Stomach (tissue), 4 donors: ENCODE data around the gene ESD.

Experiments used
- CTCF ChIP-seq, 7 experiments: fragments of 450-650 bp in 4 of 7; fragments of 200-600 bp in 3 of 7; sonication (generic) in 3 of 7; IDR thresholded peaks; one replicate each; pipeline ENCODE4 v1.5.1; 2016 to 2019; ENCODE audit warnings: antibody characterized with exemption in 7 of 7, control low read depth in 2 of 7, mild to moderate bottlenecking in 1 of 7
- EP300 ChIP-seq: sonication (generic); formaldehyde crosslinking; IDR thresholded peaks from one replicate; pipeline ENCODE4 v1.6.1; 2017; ENCODE audit warnings: antibody characterized with exemption
- POLR2A ChIP-seq, 4 donors: fragments of 450-650 bp; IDR thresholded peaks; one replicate each; pipeline ENCODE4 v1.6.1; 2016; ENCODE audit warnings: antibody characterized with exemption in 4 of 4, control low read depth in 2 of 4, mild to moderate bottlenecking in 1 of 4, moderate library complexity in 1 of 4
- POLR2AphosphoS5 ChIP-seq, 3 donors: sonication (generic); formaldehyde crosslinking; IDR thresholded peaks; one replicate each; pipeline ENCODE4 v1.6.1; 2016; ENCODE audit warnings: antibody characterized with exemption in 3 of 3

- TF ChIP-seq POLR2A (IDR thresholded peaks at IDR 0.05) (no peak), CTCF (IDR thresholded peaks at IDR 0.05) (no peak), EP300 (no peak), POLR2AphosphoS5 (IDR thresholded peaks at IDR 0.05) (no peak)
Measured at GRCh38 chr13:46844431-46844830, 47.5 kb upstream of the ESD start.
